AG10803 (cell line): ENCODE measurements around the gene OLFM3.

ENCODE experiments used
- DNase-seq: peaks from one replicate; pipeline ENCODE4 v3.0.0; 2010; ENCODE audit warnings: low read depth
- H3K4me3 ChIP-seq: 2 replicates; pipeline ENCODE4 v1.5.1; 2011; ENCODE audit warnings: mild to moderate bottlenecking, low read length, control low read depth
- TF ChIP-seq, protein P1 (sequence below): conservative IDR thresholded peaks from 2 replicates; pipeline ENCODE4 v1.5.1; 2011; ENCODE audit warnings: mild to moderate bottlenecking, low read length, control low read depth, inconsistent platforms

Gene OLFM3

GRCh38 chr1:101859941-101860340 lies 136.8 kb downstream of the OLFM3 start:
- no peak for DNase-seq
- TF ChIP-seq, protein P1, sequence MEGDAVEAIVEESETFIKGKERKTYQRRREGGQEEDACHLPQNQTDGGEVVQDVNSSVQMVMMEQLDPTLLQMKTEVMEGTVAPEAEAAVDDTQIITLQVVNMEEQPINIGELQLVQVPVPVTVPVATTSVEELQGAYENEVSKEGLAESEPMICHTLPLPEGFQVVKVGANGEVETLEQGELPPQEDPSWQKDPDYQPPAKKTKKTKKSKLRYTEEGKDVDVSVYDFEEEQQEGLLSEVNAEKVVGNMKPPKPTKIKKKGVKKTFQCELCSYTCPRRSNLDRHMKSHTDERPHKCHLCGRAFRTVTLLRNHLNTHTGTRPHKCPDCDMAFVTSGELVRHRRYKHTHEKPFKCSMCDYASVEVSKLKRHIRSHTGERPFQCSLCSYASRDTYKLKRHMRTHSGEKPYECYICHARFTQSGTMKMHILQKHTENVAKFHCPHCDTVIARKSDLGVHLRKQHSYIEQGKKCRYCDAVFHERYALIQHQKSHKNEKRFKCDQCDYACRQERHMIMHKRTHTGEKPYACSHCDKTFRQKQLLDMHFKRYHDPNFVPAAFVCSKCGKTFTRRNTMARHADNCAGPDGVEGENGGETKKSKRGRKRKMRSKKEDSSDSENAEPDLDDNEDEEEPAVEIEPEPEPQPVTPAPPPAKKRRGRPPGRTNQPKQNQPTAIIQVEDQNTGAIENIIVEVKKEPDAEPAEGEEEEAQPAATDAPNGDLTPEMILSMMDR: no peak

DNA sequence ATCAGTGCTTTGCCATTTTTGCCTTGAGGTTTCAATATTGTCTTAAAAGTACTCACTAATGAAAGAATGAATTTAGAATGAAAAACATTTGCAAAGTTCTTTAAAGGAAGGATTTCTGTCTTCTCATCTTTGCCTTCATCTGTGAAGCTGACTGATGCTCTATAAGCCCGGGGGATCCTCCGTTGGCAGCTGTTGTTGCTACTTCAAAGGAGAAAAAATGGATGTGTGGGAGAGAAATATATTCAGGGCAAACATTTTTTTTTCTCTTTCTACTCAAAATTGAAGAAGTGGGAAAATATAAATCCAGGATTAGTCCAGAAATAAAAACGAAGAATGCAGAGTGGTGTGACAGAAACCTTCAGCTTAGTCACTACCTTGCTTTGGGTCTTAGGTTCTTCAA lies 142.5 kb downstream of the OLFM3 start:
- TF ChIP-seq, protein P1: no peak
- no peak for DNase-seq
- H3K4me3 ChIP-seq: no peak overlapping the region

More at GRCh38 chr1:101859941-101860340, 136.8 kb downstream of the OLFM3 start:
- H3K4me3 ChIP-seq: no peak overlapping the region

GRCh38 chr1:101852936-101853335 lies 143.8 kb downstream of the OLFM3 start:
- TF ChIP-seq, protein P1: no peak
- no peak for DNase-seq
- no peak overlapping the region for H3K4me3 ChIP-seq

GRCh38 chr1:101849356-101849755 lies 147.4 kb downstream of the OLFM3 start:
- no peak overlapping the region for H3K4me3 ChIP-seq
- TF ChIP-seq, protein P1: no peak
- DNase-seq: no peak

GRCh38 chr1:101847626-101848025 lies 149.1 kb downstream of the OLFM3 start:
- TF ChIP-seq, protein P1: no peak
- no peak overlapping the region for H3K4me3 ChIP-seq
- DNase-seq: no peak

DNA sequence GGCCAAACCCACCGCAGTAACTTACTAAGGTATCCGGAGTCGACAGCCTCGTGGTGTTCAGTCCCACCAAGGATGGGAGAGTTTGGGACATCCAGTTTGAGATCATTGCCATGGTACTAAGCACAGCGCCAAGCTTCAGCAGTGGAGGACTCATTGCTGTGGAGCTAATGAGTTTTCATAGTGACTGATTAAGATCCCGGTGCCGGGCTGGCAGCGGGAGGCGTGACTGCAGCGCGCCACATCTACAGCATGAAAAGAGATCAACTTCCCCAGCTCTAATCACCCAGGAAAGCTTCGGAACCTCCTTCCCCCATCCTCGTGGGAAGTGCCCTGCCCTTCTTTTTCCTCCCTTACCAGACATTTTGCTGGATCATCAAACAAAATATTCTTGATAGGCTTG lies 149.9 kb downstream of the OLFM3 start:
- TF ChIP-seq, protein P1: no peak
- no peak overlapping the region for H3K4me3 ChIP-seq
- DNase-seq: no peak

GRCh38 chr1:101843160-101843559 lies 153.6 kb downstream of the OLFM3 start:
- TF ChIP-seq, protein P1: no peak
- H3K4me3 ChIP-seq: no peak overlapping the region
- no peak for DNase-seq
